GM19395 (cell line): Measurements from ENCODE around the gene CDH13.

Source experiments
- ATAC-seq: cut with Tn5 transposase; IDR thresholded peaks from one replicate; pipeline ENCODE4 v1.9.1; 2021; ENCODE audit warnings: mild to moderate bottlenecking, moderate library complexity; ENCODE audit not compliant: unreplicated experiment

CDH13 gene

DNA sequence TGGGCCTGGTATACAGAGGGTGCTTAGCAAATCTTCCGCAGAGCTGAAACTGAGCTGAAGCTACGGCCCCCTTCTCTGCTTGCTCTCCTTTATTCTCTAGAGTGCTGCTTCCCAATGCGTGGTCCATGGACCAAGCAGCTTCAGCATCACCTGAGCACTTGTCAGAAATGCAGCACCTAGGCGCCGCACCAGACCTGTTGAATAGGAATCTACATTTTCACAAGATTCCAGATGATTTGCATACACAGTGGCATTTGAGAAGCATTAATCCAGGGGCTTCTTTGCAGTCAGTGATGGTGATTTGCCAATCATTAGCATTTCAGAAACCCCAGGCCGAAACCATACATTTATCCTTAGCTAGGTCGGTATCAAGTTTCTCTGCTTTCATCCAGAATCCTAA is 204.2 kb downstream of the CDH13 start:
- no peak for ATAC-seq

DNA sequence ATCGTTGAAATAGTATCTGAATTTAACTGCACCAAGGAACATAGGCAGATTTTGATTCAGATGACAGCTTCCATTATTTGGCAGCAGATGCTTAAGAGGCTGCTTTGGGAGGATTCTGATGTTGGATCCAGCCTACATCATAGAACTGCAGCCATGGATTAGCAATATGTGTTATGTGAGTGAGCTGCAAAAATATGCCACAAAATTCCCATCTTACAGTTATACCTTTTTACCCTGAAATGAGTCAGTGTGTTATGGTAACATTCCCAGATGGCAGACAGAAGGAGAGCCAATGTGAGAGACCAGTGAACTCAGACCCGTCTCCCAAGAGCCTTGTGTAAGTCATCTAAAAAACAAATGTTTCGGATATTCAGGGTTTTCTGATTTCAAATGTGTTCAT is 206.1 kb downstream of the CDH13 start:
- no peak for ATAC-seq

DNA sequence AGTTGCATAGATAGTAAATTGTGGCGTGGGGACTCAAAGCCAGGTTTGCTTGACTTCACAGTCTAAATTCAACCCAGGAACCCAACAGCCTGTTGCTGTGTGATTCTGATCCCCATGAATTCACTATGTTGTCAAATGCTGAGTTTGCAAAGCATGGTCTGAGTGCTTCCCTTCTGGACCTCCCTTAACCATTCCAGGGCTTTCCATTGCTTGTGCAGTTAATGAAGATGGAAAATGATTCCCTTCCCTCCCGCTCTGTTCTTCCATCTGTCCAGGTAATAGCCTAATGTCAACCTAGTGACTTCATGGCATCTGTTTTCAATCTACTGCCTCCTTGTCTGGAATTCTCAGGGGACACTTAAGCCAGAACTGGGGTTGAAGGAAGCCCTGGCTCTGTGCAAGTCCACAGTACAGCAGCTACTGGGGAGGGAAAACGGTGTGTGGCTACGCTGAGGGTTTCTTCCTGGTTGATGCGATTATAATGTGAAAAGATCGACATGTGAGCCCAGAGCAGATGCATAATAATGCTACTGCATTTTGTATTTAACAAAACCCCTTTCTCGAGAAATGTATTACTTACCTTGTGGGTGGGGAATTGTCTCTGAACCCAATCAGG is 206.7 kb downstream of the CDH13 start:
- no peak for ATAC-seq

DNA sequence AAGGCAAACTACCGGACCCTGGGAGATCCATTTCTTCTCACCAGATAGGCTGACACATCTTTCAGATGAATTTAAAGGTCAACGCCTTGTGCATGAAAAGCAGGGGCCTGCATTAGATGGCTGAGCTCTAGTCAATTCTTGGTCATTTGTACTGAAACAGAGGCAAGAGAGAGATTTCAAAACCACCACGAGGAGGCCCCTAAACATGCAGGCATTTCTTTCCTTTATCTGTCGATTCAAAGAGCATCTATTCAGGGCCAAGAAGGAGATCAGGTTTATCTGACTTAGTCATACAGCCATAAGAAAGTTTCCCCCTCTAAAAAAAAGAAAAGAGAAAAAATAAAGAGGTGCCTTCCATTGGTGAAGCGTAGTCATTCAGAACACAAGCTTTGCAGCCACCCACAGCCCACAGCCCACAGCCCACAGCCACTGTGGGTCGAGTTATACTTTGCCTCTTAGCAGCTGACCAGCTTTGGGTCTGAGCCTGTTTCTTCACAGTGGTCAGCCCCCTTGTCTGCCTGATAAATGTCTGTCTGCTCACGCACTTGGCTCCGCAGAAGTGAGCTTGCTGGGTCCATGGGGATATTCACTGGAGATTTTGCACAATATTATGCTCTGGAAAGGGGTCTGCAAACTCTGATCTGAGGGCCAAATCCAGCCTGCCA is 207.5 kb downstream of the CDH13 start:
- no peak for ATAC-seq

DNA sequence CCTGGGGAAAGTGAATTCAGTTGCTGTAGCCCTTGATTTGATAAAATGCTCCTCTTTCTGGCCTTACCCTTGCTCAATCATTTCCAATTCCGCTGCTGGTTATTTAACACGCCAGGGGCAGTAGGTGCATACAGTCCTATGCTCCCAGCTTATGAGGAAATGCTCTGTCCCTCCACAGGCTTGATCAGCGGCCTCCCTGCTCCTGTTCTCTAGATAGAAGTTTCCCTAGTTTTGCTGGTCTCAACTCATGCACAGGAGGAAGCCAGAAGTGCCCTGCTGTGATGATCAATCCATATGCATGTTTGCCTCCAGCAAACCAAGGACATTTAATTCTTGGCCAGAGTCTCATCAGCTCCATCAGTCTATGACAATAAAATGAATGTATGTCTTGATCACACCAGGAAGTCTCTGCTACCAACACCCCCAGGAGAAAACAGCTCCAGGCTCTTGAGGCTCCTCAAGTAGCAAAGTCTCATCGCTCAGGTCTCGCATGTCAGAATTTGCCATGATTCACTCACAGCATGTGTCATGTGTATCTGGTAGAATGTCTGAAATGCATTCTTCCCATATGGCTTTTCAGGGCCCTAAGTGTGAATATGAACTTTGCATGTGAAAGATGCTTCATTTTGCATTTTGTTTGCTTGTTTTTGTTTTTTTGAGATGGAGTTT is 208.9 kb downstream of the CDH13 start:
- ATAC-seq = no peak

DNA sequence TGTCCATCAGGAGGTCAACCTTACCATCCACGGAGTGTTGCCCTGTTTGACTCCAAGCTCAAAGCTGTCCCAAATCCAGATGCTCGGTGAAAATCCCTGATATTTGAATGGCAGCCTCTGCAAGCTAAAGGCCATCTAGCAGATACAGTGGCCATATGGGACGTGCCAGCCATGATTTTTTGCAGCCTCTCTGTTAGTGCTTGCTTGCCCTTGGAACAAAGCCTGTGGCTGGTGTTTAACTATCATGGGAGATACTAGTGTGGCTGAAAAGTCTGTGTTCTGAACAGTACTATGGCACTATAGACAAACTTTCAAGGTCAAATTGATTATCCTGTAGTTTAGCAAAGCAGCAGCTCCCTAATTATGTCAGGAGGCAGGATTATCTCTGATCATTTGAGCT is 214.3 kb downstream of the CDH13 start:
- ATAC-seq = no peak

DNA sequence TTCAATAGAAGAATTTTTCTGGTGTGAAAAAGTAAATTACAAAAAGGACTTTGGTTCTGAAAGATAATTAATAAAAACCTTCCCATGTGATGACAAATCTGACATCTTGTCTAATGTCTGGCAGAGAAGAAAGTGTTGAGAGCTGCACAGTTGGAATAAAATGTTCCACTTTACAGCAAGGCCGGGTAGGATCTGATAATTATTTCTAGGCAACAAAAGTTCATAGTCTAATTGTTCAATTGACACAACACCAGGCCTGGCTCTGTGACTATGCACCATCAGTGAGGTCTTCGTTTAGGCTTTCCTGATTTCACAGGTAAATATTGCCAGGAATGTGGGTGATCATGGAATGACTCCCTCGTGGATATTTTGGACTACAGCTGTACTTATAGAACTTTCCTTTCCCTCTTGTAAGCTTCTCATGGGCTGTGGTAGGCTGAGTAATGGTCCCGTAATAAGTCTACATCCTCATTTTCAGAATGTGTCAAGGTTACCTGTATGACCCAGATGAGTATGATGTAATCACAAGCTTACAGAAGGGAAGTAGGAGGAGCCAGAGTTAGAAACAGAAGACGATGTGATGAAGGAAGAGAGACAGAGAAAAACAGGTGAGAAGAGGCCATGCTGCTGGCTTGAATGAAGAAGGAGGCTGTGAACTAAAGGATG is 217.0 kb downstream of the CDH13 start:
- no peak for ATAC-seq

DNA sequence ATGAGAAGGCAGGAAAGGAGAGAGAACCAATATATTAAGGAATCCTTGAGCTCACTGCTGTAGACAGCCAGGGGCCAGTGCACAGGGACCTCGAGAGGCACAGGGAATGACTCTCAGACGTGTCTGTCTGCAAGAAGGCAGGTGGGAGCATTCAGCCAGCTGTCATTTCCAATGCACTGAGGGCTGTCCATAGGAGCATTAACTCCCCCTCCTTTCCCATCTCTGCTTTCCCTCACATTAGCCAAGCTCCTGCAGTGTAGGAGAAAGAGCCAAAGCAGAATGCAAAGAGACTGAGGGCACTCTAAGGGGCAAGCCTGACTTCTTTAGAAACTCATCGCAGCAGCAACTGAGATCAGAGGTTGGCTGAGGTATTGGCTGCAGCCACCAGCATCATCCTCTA is 218.3 kb downstream of the CDH13 start:
- no peak for ATAC-seq

DNA sequence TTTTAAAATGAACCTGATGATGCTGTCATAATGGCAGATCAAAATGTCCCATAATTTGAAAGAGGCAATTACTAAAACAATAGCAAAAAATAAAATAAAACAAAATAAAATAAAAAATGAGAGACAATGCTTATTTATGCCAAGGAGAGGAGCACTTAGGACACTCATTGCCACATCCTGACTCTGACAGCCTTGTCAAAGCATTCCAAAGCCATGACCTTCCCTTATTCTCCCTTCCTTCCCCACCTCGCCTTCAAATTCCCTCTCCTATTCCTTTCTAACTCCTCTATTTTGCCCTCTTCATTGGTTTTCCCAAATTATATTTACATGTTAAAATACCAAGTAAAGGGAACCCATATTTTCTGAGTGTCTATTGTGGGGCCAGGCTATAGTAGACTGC is 220.0 kb downstream of the CDH13 start:
- no peak for ATAC-seq

DNA sequence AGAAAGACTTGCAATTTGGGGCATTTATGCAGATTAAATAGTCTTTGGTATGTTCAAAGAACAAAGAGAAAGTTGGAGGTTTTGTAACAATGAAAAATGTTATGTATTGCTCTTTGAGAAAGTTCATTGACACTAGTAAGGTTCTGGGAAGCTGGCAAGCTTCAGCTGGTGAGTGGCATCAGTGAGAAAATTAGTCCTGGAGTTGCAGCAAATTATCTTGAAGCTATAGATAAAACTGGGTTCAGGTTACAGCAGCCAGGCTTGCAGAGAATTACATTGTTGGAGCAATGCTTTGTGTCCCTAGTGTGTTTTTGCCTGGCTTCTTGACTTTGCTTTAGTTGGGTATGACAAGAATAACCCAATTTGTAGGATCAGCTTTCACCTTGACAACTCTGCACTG is 221.2 kb downstream of the CDH13 start:
- no peak for ATAC-seq

DNA sequence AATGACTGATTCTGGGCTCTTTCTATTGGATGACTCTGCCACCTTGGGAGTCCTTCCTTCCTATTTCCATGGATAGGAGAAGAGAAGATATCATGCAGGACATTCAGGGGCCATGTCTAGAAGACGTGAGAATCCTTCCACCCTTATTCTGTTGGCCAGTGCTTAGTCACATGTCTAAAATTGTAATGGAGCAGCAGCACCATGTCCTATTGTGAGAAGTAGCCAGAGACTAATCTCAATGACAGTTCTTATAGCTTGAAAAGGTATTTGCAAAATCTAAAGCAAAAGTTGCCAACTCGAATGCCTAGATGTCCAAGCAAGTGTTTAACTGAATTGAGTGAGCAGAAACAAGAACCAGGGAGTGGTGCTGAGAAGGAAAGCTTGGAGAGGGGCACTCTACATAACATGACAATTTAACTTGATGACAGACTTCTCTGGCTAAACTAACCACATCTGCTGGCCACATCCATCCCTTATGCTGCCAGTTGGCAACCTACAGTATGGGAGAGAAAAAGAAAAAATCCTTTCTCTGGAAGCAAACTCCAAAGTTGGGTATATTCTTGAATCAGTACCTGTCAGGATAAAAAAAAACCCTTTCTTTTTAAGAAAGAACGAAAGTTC is 225.7 kb downstream of the CDH13 start:
- no peak for ATAC-seq

DNA sequence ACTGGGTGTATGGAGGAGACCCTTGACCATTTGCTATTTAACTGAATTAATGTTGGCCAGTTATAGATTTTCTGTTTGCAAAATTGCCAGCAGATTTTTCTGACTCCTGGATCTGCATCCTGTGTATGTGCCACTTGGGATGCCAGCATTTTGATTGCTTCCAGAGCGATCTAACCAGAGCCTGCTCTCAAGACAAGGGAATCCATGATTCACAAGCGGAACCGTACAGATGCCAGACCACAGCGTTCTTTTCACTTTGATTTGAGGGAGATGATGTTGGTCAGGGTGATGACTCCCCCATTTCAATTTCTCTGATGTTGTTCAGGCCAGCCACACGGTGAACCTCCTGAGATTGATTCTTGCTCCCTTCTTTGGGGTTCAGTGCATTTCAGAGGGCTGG is 228.7 kb downstream of the CDH13 start:
- no peak for ATAC-seq

DNA sequence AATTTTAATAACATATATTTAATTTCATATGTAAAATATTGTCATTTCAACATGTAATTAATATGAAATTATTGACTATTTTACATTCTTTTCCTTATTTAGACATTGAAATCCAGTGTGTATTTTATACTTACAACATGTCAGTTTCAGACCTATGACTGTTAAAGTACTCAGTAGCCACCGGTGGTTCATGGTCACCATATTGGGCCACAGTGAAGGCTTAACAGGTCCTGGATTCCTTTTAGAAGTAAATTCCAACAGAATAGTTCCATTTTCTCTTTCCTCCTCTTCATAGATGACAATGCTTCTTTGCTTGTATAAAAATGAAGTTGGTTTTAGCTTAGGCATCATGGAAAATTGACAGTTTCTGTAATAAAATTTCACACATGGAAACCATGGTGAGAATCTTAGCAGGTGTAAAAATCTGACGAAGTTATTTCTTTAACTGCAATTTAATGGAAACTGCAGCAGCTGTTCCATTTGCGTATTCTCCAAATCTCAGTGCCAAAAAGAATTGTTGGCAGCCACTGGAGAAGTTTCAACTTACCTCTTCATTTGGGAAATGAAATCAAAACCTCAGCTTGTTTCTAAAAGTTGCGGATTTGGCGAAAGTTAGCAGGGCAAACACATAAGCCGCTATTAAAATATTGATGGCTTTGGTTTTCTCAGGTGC is 231.1 kb downstream of the CDH13 start:
- ATAC-seq = no peak

DNA sequence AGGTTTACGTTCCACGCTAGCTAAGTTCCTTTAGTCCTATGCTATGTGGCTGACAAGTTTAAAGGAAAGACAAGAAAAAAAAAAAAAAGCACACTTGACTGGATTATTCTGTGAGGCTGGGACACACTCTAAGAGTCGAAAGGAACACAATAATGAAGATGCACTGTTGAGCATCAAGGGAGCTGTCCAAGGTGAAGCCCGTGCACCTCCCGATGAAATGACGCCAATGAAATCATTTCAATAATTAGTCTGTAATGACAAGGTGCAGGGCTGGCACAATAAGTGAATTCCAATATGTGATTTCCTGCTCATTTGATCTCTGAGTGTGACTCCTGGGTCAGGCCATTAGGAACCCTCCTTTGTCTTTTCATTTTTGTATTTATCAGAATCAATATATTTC is 232.9 kb downstream of the CDH13 start:
- no peak for ATAC-seq

DNA sequence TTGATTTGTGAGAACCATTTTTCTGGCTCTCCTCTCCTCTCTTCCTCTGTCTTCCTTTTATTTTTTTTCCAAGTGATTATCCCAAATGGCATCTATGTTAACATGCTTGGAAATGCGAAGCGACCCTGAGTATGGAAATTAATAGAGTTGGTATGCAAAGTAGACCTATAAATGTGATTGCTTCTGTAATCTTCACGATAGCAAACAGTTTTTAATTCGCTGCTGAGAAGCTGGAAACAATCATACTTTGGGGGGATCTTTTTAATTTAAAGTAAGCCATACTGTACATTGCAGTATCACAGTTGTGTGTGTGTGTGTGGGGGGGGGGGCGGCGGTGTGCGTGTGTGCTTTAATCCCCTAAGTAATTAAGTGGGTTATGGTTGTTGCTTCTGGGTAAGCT is 233.3 kb downstream of the CDH13 start:
- no peak for ATAC-seq

DNA sequence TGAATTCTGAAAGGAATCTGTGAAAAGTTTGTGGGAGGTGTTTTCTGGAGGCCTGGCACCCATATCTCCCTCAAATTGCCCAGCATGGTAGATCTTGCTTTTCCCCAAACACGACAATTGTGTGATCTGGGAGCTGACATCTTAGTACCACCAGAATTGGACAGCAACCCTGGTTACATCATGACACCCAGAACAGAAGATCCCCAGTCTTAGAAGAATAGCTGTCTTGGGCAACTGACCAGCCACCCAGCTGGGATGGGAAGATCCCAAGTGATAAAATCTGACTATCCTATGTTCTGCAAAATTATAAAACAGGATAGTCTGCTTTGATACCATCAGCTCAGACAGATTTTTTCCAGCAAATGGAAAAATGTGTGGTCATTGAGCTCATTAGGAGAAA is 235.3 kb downstream of the CDH13 start:
- ATAC-seq = no peak

DNA sequence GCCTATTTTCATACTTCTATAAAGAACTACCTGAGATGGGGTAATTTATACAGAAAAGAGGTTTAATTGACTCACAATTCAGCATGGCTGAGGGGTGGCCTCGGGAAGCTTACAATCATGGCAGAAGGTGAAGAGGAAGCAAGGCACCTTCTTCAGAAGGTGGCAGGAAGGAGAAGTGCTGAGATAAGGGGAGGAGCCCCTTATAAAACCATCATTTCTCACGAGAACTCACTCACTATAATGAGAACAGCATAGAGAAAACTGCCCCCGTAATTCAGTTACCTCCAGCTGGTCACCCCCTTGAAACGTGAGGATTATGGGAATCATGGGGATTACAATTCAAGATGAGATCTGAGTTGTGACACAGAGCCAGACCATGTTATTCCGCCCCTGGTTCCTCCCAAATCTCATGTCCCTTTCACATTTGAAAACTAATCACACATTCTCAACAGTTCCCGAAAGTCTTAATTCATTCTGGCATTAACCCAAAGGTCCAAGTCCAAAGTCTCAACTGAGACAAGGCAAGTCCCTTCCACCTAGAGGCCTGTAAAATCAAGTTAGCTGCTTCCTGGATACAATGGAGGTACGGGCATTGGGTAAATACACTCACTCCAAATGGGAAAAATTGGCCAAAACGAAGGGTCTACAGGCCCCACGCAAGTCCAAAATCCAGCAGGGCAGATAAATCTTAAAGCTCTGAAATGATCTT is 237.7 kb downstream of the CDH13 start:
- no peak for ATAC-seq

DNA sequence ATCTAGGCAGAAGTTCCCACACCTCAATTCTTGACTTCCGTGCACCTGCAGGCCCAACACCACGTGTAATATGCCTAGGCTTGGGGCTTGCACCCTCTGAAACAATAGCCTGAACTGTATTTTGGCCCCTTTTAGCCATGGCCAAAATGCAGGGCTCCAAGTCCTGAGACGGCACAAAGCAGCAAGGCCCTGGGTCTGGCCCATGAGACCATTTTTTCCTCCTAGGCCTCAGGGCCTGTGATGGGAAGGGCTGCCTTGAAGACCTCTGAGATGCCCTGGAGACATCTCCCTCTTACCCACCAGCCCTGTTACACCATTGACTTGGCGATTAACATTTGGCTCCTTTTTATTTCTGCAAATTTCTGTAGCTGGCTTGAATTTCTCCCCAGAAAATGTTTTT is 238.6 kb downstream of the CDH13 start:
- no peak for ATAC-seq

DNA sequence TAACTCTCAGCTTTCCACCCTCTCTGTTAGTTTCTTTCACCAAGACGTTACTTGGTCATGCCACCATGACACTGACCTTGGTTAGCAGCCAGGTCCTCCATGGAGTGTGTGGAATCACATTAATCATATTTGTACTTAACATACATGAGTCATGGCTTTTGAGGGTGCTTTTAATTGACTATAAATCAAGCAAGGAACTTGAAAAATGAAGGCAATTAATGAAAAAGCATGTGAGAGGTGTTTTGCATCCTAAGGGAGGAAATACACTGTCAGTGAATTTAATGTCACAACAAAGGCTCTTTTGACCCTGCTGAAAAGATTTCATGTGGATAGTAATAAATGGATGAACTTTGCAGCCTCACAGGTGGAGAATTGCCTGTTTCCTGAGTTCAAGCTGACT is 240.7 kb downstream of the CDH13 start:
- no peak for ATAC-seq

DNA sequence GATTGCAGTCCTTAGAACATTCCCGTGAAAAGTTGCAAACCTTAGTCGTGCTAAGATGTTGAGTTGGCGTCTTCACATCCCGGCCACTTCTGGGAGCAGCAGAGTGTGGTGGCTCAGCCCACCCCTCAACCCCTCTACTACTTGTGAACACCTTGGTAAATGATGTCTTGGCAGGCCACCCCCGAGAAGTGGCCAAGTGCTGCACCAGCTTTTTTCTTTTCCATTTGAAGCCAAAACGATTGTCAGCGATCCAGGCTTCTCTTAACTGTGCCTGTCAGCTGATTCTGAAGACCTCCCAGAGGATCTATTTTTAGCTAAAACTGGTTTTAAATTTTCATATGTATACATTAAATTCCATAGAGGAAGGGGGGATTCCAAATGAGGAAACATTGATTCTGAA is 247.5 kb downstream of the CDH13 start:
- ATAC-seq = no peak
